WTC11 (cell line): ENCODE measurements around the gene KDM4C. TPM values are rescaled to one million over a fixed set of nuclear protein-coding genes. Genes with fewer than 3 reads are reported as not detected.

Source experiments
- ATAC-seq: fragments of 200-7000 bp; cut with Tn5 transposase; 2 replicates; pipeline ENCODE4 v1.10.0; 2021; ENCODE audit warnings: mild to moderate bottlenecking, moderate library complexity
- CTCF ChIA-PET: fragments of 300-600 bp; sonication (Branson Sonifier 250); formaldehyde crosslinking; loops from one replicate; lab custom pipeline; 2021; ENCODE audit warnings: antibody characterized with exemption; lab: Charles Lee
- POLR2A ChIA-PET: fragments of 350-600 bp; sonication (Branson Sonifier 250); formaldehyde crosslinking; loops from one replicate; lab custom pipeline; 2021; ENCODE audit warnings: antibody characterized with exemption; lab: Charles Lee
- DNase-seq: peaks from one replicate; pipeline ENCODE4 v3.0.0; 2021; ENCODE audit warnings: low spot score
- H3K27ac Mint-ChIP-seq: 2 replicates; pipeline ENCODE4 v1.8.0; 2021; ENCODE audit warnings: mixed read lengths
- H3K27me3 Mint-ChIP-seq: 2 replicates; pipeline ENCODE4 v1.8.0; 2021; ENCODE audit warnings: low read depth, mild to moderate bottlenecking, moderate library complexity, mixed read lengths
- H3K36me3 Mint-ChIP-seq: 2 replicates; pipeline ENCODE4 v1.8.0; 2021; ENCODE audit warnings: mixed read lengths
- H3K4me1 Mint-ChIP-seq: 2 replicates; pipeline ENCODE4 v1.8.0; 2022; ENCODE audit warnings: mixed read lengths
- H3K4me3 Mint-ChIP-seq: 2 replicates; pipeline ENCODE4 v1.8.0; 2021; ENCODE audit warnings: mild to moderate bottlenecking, moderate library complexity, mixed read lengths
- H3K9me3 Mint-ChIP-seq: 2 replicates; pipeline ENCODE4 v1.8.0; 2021; ENCODE audit warnings: mixed read lengths
- ATF3 ChIP-seq: sonication (generic); formaldehyde crosslinking; conservative IDR thresholded peaks from 2 replicates; pipeline ENCODE4 v1.8.1; 2022; ENCODE audit warnings: mild to moderate bottlenecking, missing genetic modification reagents
- CDX4 ChIP-seq: fragments of 250-450 bp; sonication (Bioruptor Pico); IDR thresholded peaks from 2 replicates; pipeline ENCODE4 v1.9.0; 2021; ENCODE audit warnings: moderate library complexity, mild to moderate bottlenecking, inconsistent platforms, borderline replicate concordance
- E2F4 ChIP-seq: sonication (generic); formaldehyde crosslinking; IDR thresholded peaks from 2 replicates; pipeline ENCODE4 v1.8.1; 2022; ENCODE audit warnings: low read depth, mild to moderate bottlenecking, moderate library complexity, missing genetic modification reagents, borderline replicate concordance
- GABPB1 ChIP-seq: sonication (generic); formaldehyde crosslinking; IDR thresholded peaks from 2 replicates; pipeline ENCODE4 v1.8.1; 2023; ENCODE audit warnings: mild to moderate bottlenecking, missing genetic modification reagents
- JUN ChIP-seq: sonication (generic); formaldehyde crosslinking; IDR thresholded peaks from 2 replicates; pipeline ENCODE4 v1.8.0; 2023; ENCODE audit warnings: mild to moderate bottlenecking, missing genetic modification reagents
- MYBL2 ChIP-seq: sonication (generic); formaldehyde crosslinking; IDR thresholded peaks from 2 replicates; pipeline ENCODE4 v1.8.1; 2023; ENCODE audit warnings: mild to moderate bottlenecking, moderate library complexity, missing genetic modification reagents
- NR1H2 ChIP-seq: sonication (generic); formaldehyde crosslinking; IDR thresholded peaks from 2 replicates; pipeline ENCODE4 v1.9.0; 2021; ENCODE audit warnings: mild to moderate bottlenecking, moderate library complexity, missing genetic modification reagents
- NR2C2 ChIP-seq: sonication (generic); formaldehyde crosslinking; IDR thresholded peaks from 2 replicates; pipeline ENCODE4 v1.8.0; 2022; ENCODE audit warnings: mild to moderate bottlenecking, missing genetic modification reagents
- NR3C1 ChIP-seq: sonication (generic); formaldehyde crosslinking; conservative IDR thresholded peaks from 2 replicates; pipeline ENCODE4 v1.8.1; 2023; ENCODE audit warnings: low read depth, mild to moderate bottlenecking, missing genetic modification reagents
- SOX15 ChIP-seq: fragments of 250-450 bp; sonication (Bioruptor Pico); IDR thresholded peaks from 2 replicates; pipeline ENCODE4 v1.9.0; 2021; ENCODE audit warnings: mild to moderate bottlenecking
- TEAD4 ChIP-seq: sonication (generic); formaldehyde crosslinking; IDR thresholded peaks from 2 replicates; pipeline ENCODE4 v1.8.0; 2022; ENCODE audit warnings: mild to moderate bottlenecking, missing genetic modification reagents
- ZNF121 ChIP-seq: sonication (generic); formaldehyde crosslinking; IDR thresholded peaks from 2 replicates; pipeline ENCODE4 v1.8.0; 2023; ENCODE audit warnings: missing genetic modification reagents
- ZNF232 ChIP-seq: sonication (generic); formaldehyde crosslinking; IDR thresholded peaks from 2 replicates; pipeline ENCODE4 v1.8.0; 2022; ENCODE audit warnings: mild to moderate bottlenecking, missing genetic modification reagents
- ZNF281 ChIP-seq: sonication (generic); formaldehyde crosslinking; IDR thresholded peaks from 2 replicates; pipeline ENCODE4 v1.8.0; 2023; ENCODE audit warnings: mild to moderate bottlenecking, missing genetic modification reagents
- ZNF396 ChIP-seq: fragments of 250-450 bp; sonication (Bioruptor Pico); IDR thresholded peaks from 2 replicates; pipeline ENCODE4 v1.8.0; 2021; ENCODE audit warnings: mild to moderate bottlenecking, moderate library complexity, borderline replicate concordance
- total RNA-seq: library from RNA; stranded (reverse); gene quantifications from 3 replicates; pipeline ENCODE4 v1.2.3, GENCODE V29; 2021
- TF ChIP-seq, protein P1 (sequence below): fragments of 250-450 bp; sonication (Bioruptor Pico); conservative IDR thresholded peaks from 2 replicates; pipeline ENCODE4 v1.9.0; 2021; ENCODE audit warnings: mild to moderate bottlenecking
- TF ChIP-seq, protein P2 (sequence below): sonication (generic); formaldehyde crosslinking; IDR thresholded peaks from 2 replicates; pipeline ENCODE4 v1.8.0; 2022; ENCODE audit warnings: mild to moderate bottlenecking, missing genetic modification reagents

KDM4C gene
- total RNA-seq, 1 experiment from 2014 or later, result 29.2 TPM

DNA sequence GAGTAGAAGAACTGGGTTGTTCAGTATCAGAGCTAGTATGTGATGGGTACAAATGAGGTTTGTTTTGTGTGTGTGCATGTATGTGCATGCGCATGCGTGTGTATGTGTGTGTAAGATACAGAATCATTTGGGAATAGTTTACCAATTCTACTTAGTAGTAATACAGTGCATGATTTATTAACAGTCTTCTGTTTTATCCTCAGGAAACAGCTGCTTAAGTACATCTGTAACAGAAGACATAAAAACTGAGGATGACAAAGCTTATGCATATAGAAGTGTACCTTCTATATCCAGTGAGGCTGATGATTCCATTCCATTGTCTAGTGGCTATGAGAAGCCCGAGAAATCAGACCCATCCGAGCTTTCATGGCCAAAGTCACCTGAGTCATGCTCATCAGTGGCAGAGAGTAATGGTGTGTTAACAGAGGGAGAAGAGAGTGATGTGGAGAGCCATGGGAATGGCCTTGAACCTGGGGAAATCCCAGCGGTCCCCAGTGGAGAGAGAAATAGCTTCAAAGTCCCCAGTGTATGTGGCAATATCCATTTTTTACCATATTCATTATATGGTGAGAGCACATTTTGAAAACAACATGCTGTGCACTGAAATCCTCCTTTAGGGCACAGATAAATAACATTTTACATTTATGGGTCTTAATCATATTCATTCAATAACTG is 228.5 kb downstream of the KDM4C start (continued):
- TF ChIP-seq ZNF281 (CRISPR knock-in tag) (no peak), NR2C2 (CRISPR knock-in tag) (no peak), NR3C1 (no peak)

- CTCF ChIA-PET, result interaction anchor here (2.9 kb wide), 1 partner anchor 160 kb away, joined by 14 read pairs; no protein-coding TSS in a partner anchor
Observed at GRCh38 chr9:6987381-6987780, 229.6 kb downstream of the KDM4C start.

GRCh38 chr9:6991418-6991817 is 233.6 kb downstream of the KDM4C start:
- peaks cover 25% of the 10 kb centered on the region for H3K36me3 Mint-ChIP-seq
- DNase-seq, result no peak
- no peaks in the 10 kb centered on the region for H3K4me1 Mint-ChIP-seq
- ChIA-PET CTCF (no interaction called here), POLR2A (no interaction called here)
- TF ChIP-seq TEAD4 (CRISPR knock-in tag) (no peak), MYBL2 (no peak), ZNF121 (no peak), GABPB1 (CRISPR knock-in tag) (no peak), SOX15 (CRISPR knock-in tag) (no peak), ZNF232 (CRISPR knock-in tag) (no peak), ATF3 (CRISPR knock-in tag) (no peak), NR1H2 (CRISPR knock-in tag) (no peak), ZNF281 (CRISPR knock-in tag) (no peak), ZNF396 (CRISPR knock-in tag) (no peak)
- TF ChIP-seq, protein P1, sequence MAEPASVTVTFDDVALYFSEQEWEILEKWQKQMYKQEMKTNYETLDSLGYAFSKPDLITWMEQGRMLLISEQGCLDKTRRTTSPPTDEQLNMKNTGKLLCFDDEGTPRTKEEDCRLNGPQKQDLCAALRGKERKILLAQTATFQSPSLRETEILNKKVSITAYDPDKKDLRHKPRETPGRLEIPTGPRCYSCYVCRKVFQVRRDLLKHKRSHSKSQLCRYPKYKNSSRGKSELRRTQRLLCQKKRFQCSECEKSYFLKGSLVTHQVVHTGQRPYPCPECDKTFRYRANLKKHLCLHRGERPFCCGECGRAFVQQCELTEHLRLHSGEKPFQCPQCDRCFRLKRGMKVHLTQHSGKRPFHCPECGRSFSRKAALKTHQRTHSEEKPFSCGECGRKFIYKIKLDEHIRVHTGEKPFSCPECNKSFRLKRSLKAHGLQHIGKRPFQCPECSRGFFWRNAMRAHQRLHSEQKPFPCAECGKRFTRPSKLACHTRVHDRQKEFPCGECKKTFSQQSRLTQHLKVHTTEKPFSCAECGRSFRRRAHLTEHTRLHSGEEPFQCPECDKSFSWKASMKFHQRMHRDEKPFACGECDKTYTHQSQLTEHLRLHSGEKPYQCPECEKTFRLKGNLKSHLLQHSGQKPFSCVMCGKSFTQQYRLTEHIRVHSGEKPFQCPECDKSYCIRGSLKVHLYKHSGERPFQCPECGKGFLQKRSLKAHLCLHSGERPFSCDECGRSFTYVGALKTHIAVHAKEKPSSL (CRISPR knock-in tag), result no peak
- TF ChIP-seq, protein P2, sequence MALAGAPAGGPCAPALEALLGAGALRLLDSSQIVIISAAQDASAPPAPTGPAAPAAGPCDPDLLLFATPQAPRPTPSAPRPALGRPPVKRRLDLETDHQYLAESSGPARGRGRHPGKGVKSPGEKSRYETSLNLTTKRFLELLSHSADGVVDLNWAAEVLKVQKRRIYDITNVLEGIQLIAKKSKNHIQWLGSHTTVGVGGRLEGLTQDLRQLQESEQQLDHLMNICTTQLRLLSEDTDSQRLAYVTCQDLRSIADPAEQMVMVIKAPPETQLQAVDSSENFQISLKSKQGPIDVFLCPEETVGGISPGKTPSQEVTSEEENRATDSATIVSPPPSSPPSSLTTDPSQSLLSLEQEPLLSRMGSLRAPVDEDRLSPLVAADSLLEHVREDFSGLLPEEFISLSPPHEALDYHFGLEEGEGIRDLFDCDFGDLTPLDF, result no peak
- no peak overlapping the region for H3K4me3 Mint-ChIP-seq
- no peak for ATAC-seq
- H3K27me3 Mint-ChIP-seq, result no peaks in the 10 kb centered on the region
- no peak overlapping the region for H3K27ac Mint-ChIP-seq
- H3K9me3 Mint-ChIP-seq, result no peaks in the 10 kb centered on the region

More at GRCh38 chr9:6987381-6987780, 229.6 kb downstream of the KDM4C start:
- no peaks in the 10 kb centered on the region for H3K27me3 Mint-ChIP-seq
- ATAC-seq, result no peak
- POLR2A ChIA-PET, result no interaction called here
- H3K4me1 Mint-ChIP-seq, result peaks cover 14% of the 10 kb centered on the region
- no peak for DNase-seq
- no peak overlapping the region for H3K4me3 Mint-ChIP-seq
- H3K27ac Mint-ChIP-seq, result no peak overlapping the region
- H3K36me3 Mint-ChIP-seq, result peaks cover 27% of the 10 kb centered on the region
- TF ChIP-seq CDX4 (no peak), JUN (CRISPR knock-in tag) (no peak), E2F4 (CRISPR knock-in tag) (no peak)
- no peaks in the 10 kb centered on the region for H3K9me3 Mint-ChIP-seq
